CD14-positive monocyte (primary cell): ENCODE measurements around the gene ADGRG6. TPM values are rescaled to one million over a fixed set of nuclear protein-coding genes. Genes with fewer than 3 reads are reported as not detected.

Experiments
- DNase-seq, 3 donors: peaks; one replicate each; pipeline ENCODE4 v3.0.0-alpha.2; 2011 to 2022
- H2AFZ ChIP-seq: 2 replicates; pipeline ENCODE4 v1.6.0; 2012; ENCODE audit warnings: mild to moderate bottlenecking, low read depth, low read length, inconsistent platforms; ENCODE audit not compliant: insufficient read depth, poor library complexity, severe bottlenecking
- H3K27ac ChIP-seq, 2 donors: 1 replicate in 1 of 2; 2 replicates in 1 of 2; pipeline ENCODE4 v1.5.1; 2012 to 2013; ENCODE audit warnings: low read length in 2 of 2, control low read depth in 1 of 2, inconsistent platforms in 1 of 2, low read depth in 1 of 2, mild to moderate bottlenecking in 1 of 2
- H3K27me3 ChIP-seq, 2 donors: one replicate each; pipeline versions ENCODE4 v1.6.0 to v1.6.1; 2011 to 2013; ENCODE audit warnings: low read length in 2 of 2; ENCODE audit not compliant: control insufficient read depth in 2 of 2, insufficient read depth in 2 of 2
- H3K36me3 ChIP-seq, 2 donors: replicated peaks in 1 of 2; 1 replicate in 1 of 2; 2 replicates in 1 of 2; pipeline versions ENCODE4 v1.5.1 to v1.6.1; 2012 to 2013; ENCODE audit warnings: low read length in 2 of 2, control low read depth in 1 of 2, inconsistent platforms in 1 of 2, mild to moderate bottlenecking in 1 of 2; ENCODE audit not compliant: insufficient read depth in 2 of 2, control insufficient read depth in 1 of 2
- H3K4me1 ChIP-seq, 2 donors: 1 replicate in 1 of 2; 2 replicates in 1 of 2; pipeline versions ENCODE4 v1.5.1 to v1.6.1; 2012 to 2013; ENCODE audit warnings: low read length in 2 of 2, control low read depth in 1 of 2, inconsistent platforms in 1 of 2, mild to moderate bottlenecking in 1 of 2, moderate library complexity in 1 of 2; ENCODE audit not compliant: insufficient read depth in 2 of 2, control insufficient read depth in 1 of 2
- H3K4me2 ChIP-seq: replicated peaks from 2 replicates; pipeline ENCODE3; 2012; ENCODE audit warnings: low read length, moderate library complexity, mild to moderate bottlenecking; ENCODE audit not compliant: poor library complexity, severe bottlenecking; ENCODE audit errors: extremely low read depth
- H3K4me3 ChIP-seq, 3 experiments: fragments of 200-600 bp in 1 of 3; sonication (generic) in 1 of 3; replicated peaks in 1 of 3; 1 replicate in 2 of 3; 2 replicates in 1 of 3; pipeline ENCODE4 v1.5.1; 2011 to 2013; ENCODE audit warnings: low read length in 3 of 3, mild to moderate bottlenecking in 3 of 3, control low read depth in 2 of 3, low read depth in 2 of 3, inconsistent platforms in 1 of 3, moderate library complexity in 1 of 3
- H3K79me2 ChIP-seq: 2 replicates; pipeline ENCODE4 v1.6.0; 2012; ENCODE audit warnings: mild to moderate bottlenecking, control low read depth, inconsistent platforms, low read length, moderate library complexity; ENCODE audit not compliant: insufficient read depth
- H3K9ac ChIP-seq: 2 replicates; pipeline ENCODE4 v1.6.0; 2017; ENCODE audit warnings: low read length, mild to moderate bottlenecking; ENCODE audit not compliant: insufficient read depth, poor library complexity, severe bottlenecking
- H3K9me3 ChIP-seq, 2 donors: replicated peaks in 1 of 2; 1 replicate in 1 of 2; 2 replicates in 1 of 2; pipeline versions ENCODE4 v1.5.1 to v1.6.1; 2012 to 2013; ENCODE audit warnings: low read length in 2 of 2, control low read depth in 1 of 2; ENCODE audit not compliant: control insufficient read depth in 1 of 2, insufficient read depth in 1 of 2
- H4K20me1 ChIP-seq: 2 replicates; pipeline ENCODE4 v1.6.0; 2012; ENCODE audit warnings: mild to moderate bottlenecking, low read length, control low read depth, moderate library complexity; ENCODE audit not compliant: insufficient read depth
- H3K27ac Mint-ChIP-seq, 7 donors: one replicate each; pipeline ENCODE4 v1.8.0; 2020; ENCODE audit warnings: mild to moderate bottlenecking in 7 of 7, mixed read lengths in 7 of 7, moderate library complexity in 6 of 7, inconsistent platforms in 2 of 7
- H3K27me3 Mint-ChIP-seq, 3 donors: one replicate each; pipeline ENCODE4 v1.8.0; 2021 to 2022; ENCODE audit warnings: low read depth in 3 of 3, mild to moderate bottlenecking in 3 of 3, mixed read lengths in 3 of 3, moderate library complexity in 3 of 3, inconsistent platforms in 1 of 3
- H3K36me3 Mint-ChIP-seq, 2 donors: one replicate each; pipeline ENCODE4 v1.8.0; 2020; ENCODE audit warnings: mixed read lengths in 2 of 2, inconsistent platforms in 1 of 2, mild to moderate bottlenecking in 1 of 2
- H3K4me1 Mint-ChIP-seq: one replicate; pipeline ENCODE4 v1.8.0; 2020; ENCODE audit warnings: mild to moderate bottlenecking, mixed read lengths
- H3K4me3 Mint-ChIP-seq, 2 donors: one replicate each; pipeline ENCODE4 v1.8.0; 2020; ENCODE audit warnings: mild to moderate bottlenecking in 2 of 2, mixed read lengths in 2 of 2, moderate library complexity in 1 of 2
- H3K9me3 Mint-ChIP-seq, 7 donors: one replicate each; pipeline ENCODE4 v1.8.0; 2020 to 2022; ENCODE audit warnings: mixed read lengths in 7 of 7, mild to moderate bottlenecking in 6 of 7, moderate library complexity in 6 of 7, inconsistent platforms in 2 of 7
- WGBS: methylation state at CpG from one replicate; pipeline ENCODE4 v1.1.5; 2013; ENCODE audit warnings: missing lambda C conversion rate; ENCODE audit not compliant: insufficient coverage; 5-methylcytosine and 5-hydroxymethylcytosine counted together
- intact Hi-C, 2 donors: fragments of 100-400 bp; cut with micrococcal nuclease; formaldehyde crosslinking; loops; one replicate each; pipeline versions ENCODE4 v1.15.0 to v1.15.1; 2023
- polyA plus RNA-seq, 3 donors: library from polyadenylated mRNA; depleted of rRNA in 1 of 3; unstranded in 2 of 3; stranded (reverse) in 1 of 3; fragments of 300-500 nt in 2 of 3; fragments of >200 nt in 1 of 3; fragmentation: Illumina TruSeq in 2 of 3; gene quantifications; 1 replicate in 2 of 3; 2 replicates in 1 of 3; pipeline ENCODE4 v1.2.3, GENCODE V29; 2012 to 2021
- TF ChIP-seq, protein P1 (sequence below): fragments of 200-600 bp; IDR thresholded peaks from one replicate; pipeline ENCODE4 v1.8.0; 2022; ENCODE audit warnings: antibody characterized with exemption, mild to moderate bottlenecking

ADGRG6 gene
- polyA plus RNA-seq, 3 donors = 0.18 to 0.31 TPM; not detected in 1

DNA sequence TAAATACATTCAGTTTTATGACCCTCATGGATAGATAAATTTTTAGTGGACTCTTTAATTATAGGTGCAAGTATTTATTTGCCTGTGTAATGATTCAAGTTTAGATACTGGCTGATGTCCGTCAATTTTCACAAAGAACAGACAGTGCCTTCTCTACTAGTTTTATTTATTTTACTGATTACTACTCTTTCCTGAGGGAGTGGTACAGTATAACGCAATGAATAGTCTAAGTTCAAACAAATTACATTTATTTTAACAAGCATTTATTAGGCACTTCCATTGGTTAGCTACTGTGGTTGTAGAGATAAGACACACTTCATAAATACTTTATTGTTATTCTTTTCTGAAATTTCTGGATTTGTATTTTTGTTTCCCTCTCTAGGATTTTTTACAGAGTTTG lies 74.3 kb downstream of the ADGRG6 start:
- Histone ChIP-seq H3K4me3 (no peak overlapping the region), H3K36me3 (no peaks in the 10 kb centered on the region), H3K4me2 (no peak overlapping the region), H4K20me1 (no peaks in the 10 kb centered on the region), H3K4me1 (peaks cover 21 to 32% of the 10 kb centered on the region in 2 donors), H3K9me3 (no peaks in the 10 kb centered on the region), H3K79me2 (no peaks in the 10 kb centered on the region), H3K27ac (no peak overlapping the region), H2AFZ (no peak overlapping the region), H3K27me3 (no peaks in the 10 kb centered on the region), H3K9ac (no peak overlapping the region)
- DNase-seq = no peak
- Mint-ChIP-seq H3K36me3 (no peaks in the 10 kb centered on the region), H3K4me3 (no peak overlapping the region), H3K27me3 (no peaks in the 10 kb centered on the region), H3K4me1 (peaks cover 30% of the 10 kb centered on the region), H3K27ac (no peak overlapping the region), H3K9me3 (no peaks in the 10 kb centered on the region)
- intact Hi-C loops = no loop called here
- WGBS = no CpG with 5 or more reads among the region's 2 CpGs
- TF ChIP-seq, protein P1, sequence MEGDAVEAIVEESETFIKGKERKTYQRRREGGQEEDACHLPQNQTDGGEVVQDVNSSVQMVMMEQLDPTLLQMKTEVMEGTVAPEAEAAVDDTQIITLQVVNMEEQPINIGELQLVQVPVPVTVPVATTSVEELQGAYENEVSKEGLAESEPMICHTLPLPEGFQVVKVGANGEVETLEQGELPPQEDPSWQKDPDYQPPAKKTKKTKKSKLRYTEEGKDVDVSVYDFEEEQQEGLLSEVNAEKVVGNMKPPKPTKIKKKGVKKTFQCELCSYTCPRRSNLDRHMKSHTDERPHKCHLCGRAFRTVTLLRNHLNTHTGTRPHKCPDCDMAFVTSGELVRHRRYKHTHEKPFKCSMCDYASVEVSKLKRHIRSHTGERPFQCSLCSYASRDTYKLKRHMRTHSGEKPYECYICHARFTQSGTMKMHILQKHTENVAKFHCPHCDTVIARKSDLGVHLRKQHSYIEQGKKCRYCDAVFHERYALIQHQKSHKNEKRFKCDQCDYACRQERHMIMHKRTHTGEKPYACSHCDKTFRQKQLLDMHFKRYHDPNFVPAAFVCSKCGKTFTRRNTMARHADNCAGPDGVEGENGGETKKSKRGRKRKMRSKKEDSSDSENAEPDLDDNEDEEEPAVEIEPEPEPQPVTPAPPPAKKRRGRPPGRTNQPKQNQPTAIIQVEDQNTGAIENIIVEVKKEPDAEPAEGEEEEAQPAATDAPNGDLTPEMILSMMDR = no peak

GRCh38 chr6:142376800-142377496 lies 75.1 kb downstream of the ADGRG6 start:
- WGBS = 73% methylated on average over 5 of the region's 7 CpGs
- peak overlapping the region in 2 of 7 donors; percentile 3 to 43 for H3K27ac Mint-ChIP-seq
- no peaks in the 10 kb centered on the region for H3K9me3 Mint-ChIP-seq
- no peak overlapping the region for H3K4me2 ChIP-seq
- H3K27me3 ChIP-seq = no peaks in the 10 kb centered on the region
- no peak overlapping the region for H3K27ac ChIP-seq
- peaks cover 0 to 3% (median 0%) of the 10 kb centered on the region in 3 donors for H3K27me3 Mint-ChIP-seq
- H3K36me3 ChIP-seq = no peaks in the 10 kb centered on the region
- no peak overlapping the region for H3K4me3 Mint-ChIP-seq
- no peak for DNase-seq
- TF ChIP-seq, protein P1 = no peak
- H3K9me3 ChIP-seq = no peaks in the 10 kb centered on the region
- H3K36me3 Mint-ChIP-seq = no peaks in the 10 kb centered on the region
- H3K4me1 Mint-ChIP-seq = peaks cover 30% of the 10 kb centered on the region
- no peak overlapping the region for H3K9ac ChIP-seq
- peak overlapping the region; percentile 42 for H2AFZ ChIP-seq
- H4K20me1 ChIP-seq = no peaks in the 10 kb centered on the region
- peaks cover 21 to 32% of the 10 kb centered on the region in 2 donors for H3K4me1 ChIP-seq
- no peaks in the 10 kb centered on the region for H3K79me2 ChIP-seq
- H3K4me3 ChIP-seq = no peak overlapping the region
- intact Hi-C loops = no loop called here
